ENCODE measurements around the gene CCNQ.

DNA sequence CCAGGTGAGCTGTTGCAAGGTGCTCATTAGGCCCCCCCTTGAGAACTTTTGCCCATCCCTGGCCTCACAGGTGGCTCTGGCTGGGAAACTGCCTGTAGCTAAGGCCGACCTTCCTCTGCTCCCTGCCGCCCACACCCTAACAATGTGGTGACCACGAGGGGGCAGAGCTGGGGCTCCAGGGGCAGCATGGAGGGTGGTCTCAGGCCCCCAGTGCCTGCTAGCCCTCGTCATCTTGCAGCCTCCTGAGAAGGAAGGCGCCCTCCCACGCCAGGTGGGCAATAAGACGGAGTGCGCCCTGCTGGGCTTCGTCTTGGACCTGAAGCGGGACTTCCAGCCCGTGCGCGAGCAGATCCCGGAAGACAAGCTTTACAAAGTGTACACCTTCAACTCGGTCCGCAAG, 49.1 kb downstream of the CCNQ start:
- TF ChIP-seq, protein P1, sequence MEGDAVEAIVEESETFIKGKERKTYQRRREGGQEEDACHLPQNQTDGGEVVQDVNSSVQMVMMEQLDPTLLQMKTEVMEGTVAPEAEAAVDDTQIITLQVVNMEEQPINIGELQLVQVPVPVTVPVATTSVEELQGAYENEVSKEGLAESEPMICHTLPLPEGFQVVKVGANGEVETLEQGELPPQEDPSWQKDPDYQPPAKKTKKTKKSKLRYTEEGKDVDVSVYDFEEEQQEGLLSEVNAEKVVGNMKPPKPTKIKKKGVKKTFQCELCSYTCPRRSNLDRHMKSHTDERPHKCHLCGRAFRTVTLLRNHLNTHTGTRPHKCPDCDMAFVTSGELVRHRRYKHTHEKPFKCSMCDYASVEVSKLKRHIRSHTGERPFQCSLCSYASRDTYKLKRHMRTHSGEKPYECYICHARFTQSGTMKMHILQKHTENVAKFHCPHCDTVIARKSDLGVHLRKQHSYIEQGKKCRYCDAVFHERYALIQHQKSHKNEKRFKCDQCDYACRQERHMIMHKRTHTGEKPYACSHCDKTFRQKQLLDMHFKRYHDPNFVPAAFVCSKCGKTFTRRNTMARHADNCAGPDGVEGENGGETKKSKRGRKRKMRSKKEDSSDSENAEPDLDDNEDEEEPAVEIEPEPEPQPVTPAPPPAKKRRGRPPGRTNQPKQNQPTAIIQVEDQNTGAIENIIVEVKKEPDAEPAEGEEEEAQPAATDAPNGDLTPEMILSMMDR (IDR thresholded peaks at IDR 0.05): no peak
- TF ChIP-seq EZH2phosphoT487 (IDR thresholded peaks at IDR 0.05) (no peak), EZH2 (IDR thresholded peaks at IDR 0.05) (no peak)

Data from neural progenitor cell (in vitro differentiated cells).